Duodenal mucosa (tissue), 2 donors: Measurements from ENCODE around the gene TLE1.

Experiments used
- H3K27ac ChIP-seq: one replicate; pipeline ENCODE4 v1.7.0; 2013; ENCODE audit warnings: low read depth, low read length
- H3K27me3 ChIP-seq, 2 donors: one replicate each; pipeline ENCODE4 v1.7.0; 2013; ENCODE audit warnings: low read length in 2 of 2, control low read depth in 1 of 2; ENCODE audit not compliant: insufficient read depth in 2 of 2, control insufficient read depth in 1 of 2
- H3K36me3 ChIP-seq, 2 donors: one replicate each; pipeline ENCODE4 v1.7.0; 2013; ENCODE audit warnings: low read length in 2 of 2, control low read depth in 1 of 2; ENCODE audit not compliant: insufficient read depth in 2 of 2, control insufficient read depth in 1 of 2
- H3K4me1 ChIP-seq, 2 donors: one replicate each; pipeline ENCODE4 v1.7.0; 2013; ENCODE audit warnings: low read length in 2 of 2, control low read depth in 1 of 2; ENCODE audit not compliant: insufficient read depth in 2 of 2, control insufficient read depth in 1 of 2
- H3K4me3 ChIP-seq, 2 donors: one replicate each; pipeline ENCODE4 v1.7.0; 2013; ENCODE audit warnings: low read length in 2 of 2, low read depth in 1 of 2
- H3K9ac ChIP-seq, 2 donors: one replicate each; pipeline ENCODE4 v1.7.0; 2013; ENCODE audit warnings: low read length in 2 of 2, low read depth in 1 of 2
- H3K9me3 ChIP-seq, 2 donors: one replicate each; pipeline ENCODE4 v1.7.0; 2013; ENCODE audit warnings: low read length in 2 of 2, control low read depth in 1 of 2; ENCODE audit not compliant: control insufficient read depth in 1 of 2

Gene TLE1

DNA sequence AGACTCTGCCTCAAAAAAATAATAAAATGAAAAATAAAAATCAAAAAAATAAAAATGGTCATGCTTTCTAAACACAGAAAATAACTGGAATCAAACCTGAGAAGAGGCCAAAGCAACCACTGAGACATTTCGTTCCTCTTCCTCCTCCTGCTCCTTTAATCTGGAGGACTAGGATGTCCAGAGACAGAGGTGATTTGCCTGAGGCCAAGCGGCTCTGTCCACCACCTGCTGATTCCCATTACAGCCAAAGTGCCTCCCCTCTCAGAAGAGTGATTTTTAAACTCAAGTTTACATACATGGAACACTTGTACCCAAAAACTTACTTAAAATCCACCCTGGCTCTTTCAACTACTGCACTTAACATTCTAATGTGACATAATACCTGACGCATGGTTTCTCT is 65.6 kb downstream of the TLE1 start:
- Histone ChIP-seq H3K27ac (no peak overlapping the region), H3K9me3 (no peaks in the 10 kb centered on the region), H3K4me3 (no peak overlapping the region), H3K36me3 (no peaks in the 10 kb centered on the region), H3K4me1 (peaks cover 0 to 10% of the 10 kb centered on the region in 2 donors), H3K27me3 (no peaks in the 10 kb centered on the region), H3K9ac (no peak overlapping the region)

DNA sequence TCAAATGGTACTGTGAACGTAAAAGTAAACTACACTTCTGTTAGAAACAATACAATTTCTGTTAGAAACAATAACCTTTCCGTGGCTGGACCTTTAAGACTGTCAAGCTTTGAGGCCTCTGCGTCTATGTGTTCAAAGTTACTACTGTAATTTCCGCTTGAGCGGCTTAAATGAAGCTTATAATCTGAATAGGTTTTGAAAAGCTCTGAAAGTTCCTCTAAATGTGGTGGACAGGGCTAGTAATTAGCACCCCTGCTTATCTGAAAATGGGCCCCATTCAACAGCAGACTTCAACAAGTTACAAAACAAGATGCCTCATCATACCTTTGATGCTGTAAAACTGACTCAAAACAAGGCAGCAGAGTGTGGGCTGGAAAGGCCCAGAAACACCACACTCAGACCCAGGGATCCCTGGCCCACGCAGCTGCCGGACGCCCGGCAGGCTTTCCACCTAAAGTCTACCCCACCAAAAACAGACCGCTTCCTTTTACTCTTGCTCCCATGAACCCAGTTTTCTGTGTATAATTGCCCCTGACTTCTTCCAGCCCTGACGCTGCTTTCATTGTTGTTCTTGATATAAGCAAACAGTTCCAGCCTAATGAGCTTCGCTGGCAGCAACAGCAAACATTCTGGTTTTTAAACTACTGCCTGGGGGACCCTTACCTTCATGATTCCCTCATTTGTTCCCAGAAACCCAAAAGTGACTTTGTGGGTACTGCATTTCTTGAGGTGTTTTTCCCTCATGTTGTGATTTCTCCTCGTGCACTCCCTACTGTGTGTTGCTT is 66.7 kb downstream of the TLE1 start:
- no peak overlapping the region for H3K4me3 ChIP-seq
- no peaks in the 10 kb centered on the region for H3K27me3 ChIP-seq
- no peaks in the 10 kb centered on the region for H3K36me3 ChIP-seq
- H3K9me3 ChIP-seq: no peaks in the 10 kb centered on the region
- no peak overlapping the region for H3K9ac ChIP-seq
- H3K4me1 ChIP-seq: peaks cover 0 to 10% of the 10 kb centered on the region in 2 donors
- no peak overlapping the region for H3K27ac ChIP-seq

DNA sequence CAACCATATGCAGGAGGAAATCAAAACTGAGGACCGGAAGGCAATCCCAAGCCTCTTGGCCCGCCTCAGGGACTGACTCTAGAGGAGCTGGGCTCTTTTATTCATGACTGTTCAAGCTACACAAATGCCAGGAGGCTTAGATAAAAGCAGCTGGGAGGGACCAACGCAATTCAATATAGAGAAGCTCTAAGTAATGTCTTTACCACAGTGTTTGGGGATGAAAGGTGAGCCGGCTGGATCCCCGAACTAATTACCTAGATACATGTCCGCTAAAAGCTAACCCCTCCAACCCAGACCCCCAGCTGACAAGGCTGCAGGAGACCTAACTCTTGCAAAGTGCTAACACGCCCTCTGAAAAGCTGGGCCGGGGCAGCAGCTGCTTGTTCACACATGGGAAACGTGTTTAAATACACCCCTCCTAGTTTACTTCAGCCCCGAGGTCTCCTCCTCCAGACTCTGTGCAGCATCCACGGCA is 67.5 kb downstream of the TLE1 start:
- H3K27ac ChIP-seq: no peak overlapping the region
- peaks cover 0 to 10% of the 10 kb centered on the region in 2 donors for H3K4me1 ChIP-seq
- no peaks in the 10 kb centered on the region for H3K9me3 ChIP-seq
- no peaks in the 10 kb centered on the region for H3K27me3 ChIP-seq
- no peaks in the 10 kb centered on the region for H3K36me3 ChIP-seq
- H3K9ac ChIP-seq: no peak overlapping the region
- no peak overlapping the region for H3K4me3 ChIP-seq

GRCh38 chr9:81621118-81621517 is 68.2 kb downstream of the TLE1 start:
- no peak overlapping the region for H3K27ac ChIP-seq
- H3K4me1 ChIP-seq: peaks cover 0 to 10% of the 10 kb centered on the region in 2 donors
- H3K27me3 ChIP-seq: no peaks in the 10 kb centered on the region
- H3K9me3 ChIP-seq: no peaks in the 10 kb centered on the region
- H3K36me3 ChIP-seq: no peaks in the 10 kb centered on the region
- H3K4me3 ChIP-seq: no peak overlapping the region
- H3K9ac ChIP-seq: no peak overlapping the region

- H3K9me3 ChIP-seq: no peaks in the 10 kb centered on the region
- H3K9ac ChIP-seq: no peak overlapping the region
- H3K4me3 ChIP-seq: no peak overlapping the region
- peaks cover 0 to 10% of the 10 kb centered on the region in 2 donors for H3K4me1 ChIP-seq
- no peaks in the 10 kb centered on the region for H3K36me3 ChIP-seq
- H3K27me3 ChIP-seq: no peaks in the 10 kb centered on the region
- no peak overlapping the region for H3K27ac ChIP-seq
These were observed 69.4 kb downstream of the TLE1 start for GRCh38 chr9:81620002-81620390.

DNA sequence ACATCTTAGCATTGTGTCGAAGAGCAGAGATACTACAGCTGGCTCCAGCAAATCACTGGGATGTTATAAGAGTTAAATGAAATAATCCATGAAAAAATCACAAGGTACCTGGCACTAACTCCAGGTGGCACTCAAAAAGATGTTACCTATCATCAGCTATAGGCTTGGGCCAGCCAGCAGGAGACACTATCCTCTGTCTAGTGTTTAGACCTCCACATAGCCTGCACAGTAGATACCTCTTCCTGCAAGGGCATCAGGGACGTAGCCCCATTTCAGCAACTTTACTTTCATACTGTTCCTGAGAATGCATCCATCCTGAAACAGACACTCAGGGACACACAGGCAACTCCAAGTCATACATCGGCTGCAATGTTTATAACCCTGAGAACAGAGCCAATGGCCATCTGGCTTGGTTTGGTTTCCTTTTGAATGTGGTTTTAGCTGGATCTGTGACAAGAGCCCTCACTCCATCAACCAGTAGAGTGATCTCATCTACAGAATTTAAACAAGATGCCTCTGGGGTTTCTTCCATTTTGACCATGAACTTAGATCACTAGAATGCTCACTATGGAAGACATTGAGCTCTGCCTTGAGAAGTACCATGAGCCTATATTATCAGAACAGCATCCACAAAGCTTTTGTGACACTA is 69.9 kb downstream of the TLE1 start:
- H3K27me3 ChIP-seq: no peaks in the 10 kb centered on the region
- H3K9me3 ChIP-seq: no peaks in the 10 kb centered on the region
- no peak overlapping the region for H3K9ac ChIP-seq
- H3K4me3 ChIP-seq: no peak overlapping the region
- no peaks in the 10 kb centered on the region for H3K36me3 ChIP-seq
- H3K27ac ChIP-seq: no peak overlapping the region
- peaks cover 0 to 10% of the 10 kb centered on the region in 2 donors for H3K4me1 ChIP-seq

DNA sequence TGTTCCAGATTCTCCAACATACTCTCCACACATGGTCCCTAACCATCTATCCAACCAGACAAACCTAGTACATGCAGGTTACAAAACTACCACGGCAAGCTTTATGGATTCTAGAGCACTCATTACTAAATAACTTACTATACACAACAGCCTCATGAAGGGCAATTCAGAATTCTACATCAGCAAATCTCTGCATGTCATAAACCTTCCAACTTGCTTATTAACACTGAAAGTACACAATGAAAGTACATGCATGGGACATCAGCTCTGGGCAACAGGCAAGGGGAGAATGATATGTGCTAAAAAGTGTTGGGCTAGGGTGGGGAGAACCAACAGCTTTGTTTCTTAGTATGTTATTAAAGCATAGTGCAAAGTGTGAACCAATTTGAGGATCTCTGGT is 70.4 kb downstream of the TLE1 start:
- no peaks in the 10 kb centered on the region for H3K36me3 ChIP-seq
- no peaks in the 10 kb centered on the region for H3K9me3 ChIP-seq
- peaks cover 0 to 10% of the 10 kb centered on the region in 2 donors for H3K4me1 ChIP-seq
- no peak overlapping the region for H3K4me3 ChIP-seq
- no peak overlapping the region for H3K27ac ChIP-seq
- no peak overlapping the region for H3K9ac ChIP-seq
- no peaks in the 10 kb centered on the region for H3K27me3 ChIP-seq

GRCh38 chr9:81616141-81616540 is 73.2 kb downstream of the TLE1 start:
- H3K4me3 ChIP-seq: no peak overlapping the region
- no peaks in the 10 kb centered on the region for H3K27me3 ChIP-seq
- H3K27ac ChIP-seq: no peak overlapping the region
- H3K36me3 ChIP-seq: peaks cover 0 to 3% of the 10 kb centered on the region in 2 donors
- H3K4me1 ChIP-seq: peaks cover 0 to 10% of the 10 kb centered on the region in 2 donors
- H3K9me3 ChIP-seq: no peaks in the 10 kb centered on the region
- H3K9ac ChIP-seq: no peak overlapping the region

- Histone ChIP-seq H3K36me3 (peaks cover 0 to 8% of the 10 kb centered on the region in 2 donors), H3K27me3 (no peaks in the 10 kb centered on the region), H3K27ac (no peak overlapping the region), H3K4me3 (no peak overlapping the region), H3K9me3 (no peaks in the 10 kb centered on the region), H3K9ac (no peak overlapping the region), H3K4me1 (peaks cover 0 to 12% of the 10 kb centered on the region in 2 donors)
These were observed 75.0 kb downstream of the TLE1 start for GRCh38 chr9:81614335-81614734.

- peaks cover 0 to 8% of the 10 kb centered on the region in 2 donors for H3K4me1 ChIP-seq
- H3K27me3 ChIP-seq: no peaks in the 10 kb centered on the region
- no peak overlapping the region for H3K9ac ChIP-seq
- no peak overlapping the region for H3K4me3 ChIP-seq
- no peaks in the 10 kb centered on the region for H3K9me3 ChIP-seq
- H3K27ac ChIP-seq: peak overlapping the region; percentile 47
- H3K36me3 ChIP-seq: peaks cover 0 to 8% of the 10 kb centered on the region in 2 donors
These were observed 76.1 kb downstream of the TLE1 start for GRCh38 chr9:81613002-81613812.
